Smooth muscle cell of the brain vasculature (primary cell): Measurements from ENCODE around the gene ZNF487.
"Not testable (repeated sequence)": the region's sequence is repeated elsewhere in the genome, so short reads cannot be mapped to it uniquely, and the experiment has no call there.

Experiments used
- DNase-seq: peaks from one replicate; pipeline ENCODE4 v3.0.0-alpha.2; 2012; ENCODE audit warnings: low read depth, low spot score

ZNF487 gene

GRCh38 chr10:43436291-43437140, at the start of gene ZNF487:
TSS of gene ZNF487 (plus strand) at chr10:43437111. CDS start at chr10:43475814, 38,703 bp downstream.
- DNase-seq, result peak; percentile 57

- DNase-seq, result no peak
Observed at GRCh38 chr10:43387678-43388032, 49.3 kb upstream of the ZNF487 start.

GRCh38 chr10:43389867-43390266, 47.0 kb upstream of the ZNF487 start:
- no peak for DNase-seq

GRCh38 chr10:43390333-43390732, 46.6 kb upstream of the ZNF487 start:
- no peak for DNase-seq

- DNase-seq, result no peak
Observed at GRCh38 chr10:43390759-43391158, 46.2 kb upstream of the ZNF487 start.

- DNase-seq, result no peak
Observed at GRCh38 chr10:43391496-43391895, 45.4 kb upstream of the ZNF487 start.

GRCh38 chr10:43392748-43393147, 44.2 kb upstream of the ZNF487 start:
- DNase-seq, result no peak

- not testable (repeated sequence) for DNase-seq
Observed at GRCh38 chr10:43393186-43393585, 43.7 kb upstream of the ZNF487 start.

GRCh38 chr10:43393606-43394360, 43.1 kb upstream of the ZNF487 start:
- no peak for DNase-seq

- no peak for DNase-seq
Observed at GRCh38 chr10:43394868-43395267, 42.0 kb upstream of the ZNF487 start.

GRCh38 chr10:43395571-43396060, 41.3 kb upstream of the ZNF487 start:
- DNase-seq, result no peak

- DNase-seq, result no peak
Observed at GRCh38 chr10:43396061-43396927, 40.6 kb upstream of the ZNF487 start.

GRCh38 chr10:43396928-43397624, 39.8 kb upstream of the ZNF487 start:
- DNase-seq, result no peak

- DNase-seq, result no peak
Observed at GRCh38 chr10:43398939-43399319, 38.0 kb upstream of the ZNF487 start.

GRCh38 chr10:43399320-43400310, 37.3 kb upstream of the ZNF487 start:
- no peak for DNase-seq

GRCh38 chr10:43401627-43402026, 35.3 kb upstream of the ZNF487 start:
- no peak for DNase-seq

GRCh38 chr10:43402176-43402575, 34.7 kb upstream of the ZNF487 start:
- DNase-seq, result no peak

GRCh38 chr10:43402880-43403452, 33.9 kb upstream of the ZNF487 start:
- no peak for DNase-seq

- no peak for DNase-seq
Observed at GRCh38 chr10:43403911-43404703, 32.8 kb upstream of the ZNF487 start.
